Peyer's patch (tissue), 4 donors: ENCODE measurements around the gene STK17B. TPM values are rescaled to one million over a fixed set of nuclear protein-coding genes. Genes with fewer than 3 reads are reported as not detected.

ENCODE experiments used
- DNase-seq, 3 donors: peaks; one replicate each; pipeline ENCODE4 v3.0.0-alpha.2; 2017 to 2019
- H3K27ac ChIP-seq, 4 donors: fragments of 200-600 bp; sonication (generic); one replicate each; pipeline ENCODE4 v1.5.1; 2016 to 2019
- H3K27me3 ChIP-seq, 2 donors: fragments of 200-600 bp; sonication (generic); one replicate each; pipeline ENCODE4 v1.5.1; 2019
- H3K36me3 ChIP-seq, 3 donors: fragments of 200-600 bp; sonication (generic); one replicate each; pipeline ENCODE4 v1.5.1; 2016 to 2019
- H3K4me1 ChIP-seq, 4 donors: fragments of 200-600 bp; sonication (generic); one replicate each; pipeline ENCODE4 v1.5.1; 2016 to 2019
- H3K4me3 ChIP-seq, 4 donors: fragments of 200-600 bp; sonication (generic); 1 replicate in 3 of 4; 2 replicates in 1 of 4; pipeline ENCODE4 v1.5.1; 2016 to 2019; ENCODE audit warnings: mild to moderate bottlenecking in 1 of 4
- H3K9me3 ChIP-seq, 4 donors: fragments of 200-600 bp; sonication (generic); one replicate each; pipeline ENCODE4 v1.5.1; 2016 to 2019; ENCODE audit warnings: mild to moderate bottlenecking in 1 of 4
- CTCF ChIP-seq, 6 experiments: fragments of 450-650 bp in 4 of 6; fragments of 200-600 bp in 2 of 6; sonication (generic) in 1 of 6; IDR thresholded peaks; one replicate each; pipeline ENCODE4 v1.5.1; 2017 to 2019; ENCODE audit warnings: antibody characterized with exemption in 6 of 6, mild to moderate bottlenecking in 3 of 6, moderate library complexity in 1 of 6
- POLR2A ChIP-seq, 2 donors: fragments of 450-650 bp; IDR thresholded peaks; one replicate each; pipeline ENCODE4 v1.5.1; 2017; ENCODE audit warnings: antibody characterized with exemption in 2 of 2, mild to moderate bottlenecking in 2 of 2, moderate library complexity in 2 of 2
- total RNA-seq, 4 donors: library from RNA; depleted of rRNA; stranded (reverse); fragments of >200 nt; gene quantifications; one replicate each; pipeline ENCODE4 v1.1.0, GENCODE V29; 2016

STK17B gene
- total RNA-seq, 4 donors from 2014 or later = 47.3 to 123 (median 56.3) TPM

GRCh38 chr2:196215376-196215775, 44.0 kb upstream of the STK17B start:
- Histone ChIP-seq H3K27me3 (no peaks in the 10 kb centered on the region), H3K4me3 (no peak overlapping the region), H3K4me1 (peaks cover 0 to 7% (median 5%) of the 10 kb centered on the region in 4 donors), H3K9me3 (no peaks in the 10 kb centered on the region), H3K27ac (no peak overlapping the region), H3K36me3 (no peaks in the 10 kb centered on the region)
- no peak for DNase-seq
- no peak for TF ChIP-seq POLR2A (IDR thresholded peaks at IDR 0.05)
- no peak for TF ChIP-seq CTCF (IDR thresholded peaks at IDR 0.05)

- no peak for TF ChIP-seq POLR2A (IDR thresholded peaks at IDR 0.05)
- TF ChIP-seq CTCF (IDR thresholded peaks at IDR 0.05) = no peak
- Histone ChIP-seq H3K36me3 (no peaks in the 10 kb centered on the region), H3K4me3 (no peak overlapping the region), H3K4me1 (peaks cover 0 to 7% (median 0%) of the 10 kb centered on the region in 4 donors), H3K27ac (no peak overlapping the region), H3K9me3 (no peaks in the 10 kb centered on the region), H3K27me3 (no peaks in the 10 kb centered on the region)
- no peak for DNase-seq
Measured at GRCh38 chr2:196214156-196214555, 42.8 kb upstream of the STK17B start.

GRCh38 chr2:196213252-196213980, 42.0 kb upstream of the STK17B start:
- Histone ChIP-seq H3K27ac (no peak overlapping the region), H3K9me3 (no peaks in the 10 kb centered on the region), H3K4me3 (no peak overlapping the region), H3K4me1 (peaks cover 0 to 7% (median 0%) of the 10 kb centered on the region in 4 donors), H3K27me3 (no peaks in the 10 kb centered on the region), H3K36me3 (no peaks in the 10 kb centered on the region)
- no peak for DNase-seq
- TF ChIP-seq CTCF (IDR thresholded peaks at IDR 0.05) = no peak
- TF ChIP-seq POLR2A (IDR thresholded peaks at IDR 0.05) = no peak

GRCh38 chr2:196208915-196209314, 37.5 kb upstream of the STK17B start:
- Histone ChIP-seq H3K9me3 (no peaks in the 10 kb centered on the region), H3K36me3 (no peaks in the 10 kb centered on the region), H3K4me3 (no peak overlapping the region), H3K4me1 (peaks cover 0 to 7% (median 0%) of the 10 kb centered on the region in 4 donors), H3K27ac (no peak overlapping the region), H3K27me3 (no peaks in the 10 kb centered on the region)
- TF ChIP-seq CTCF (IDR thresholded peaks at IDR 0.05) (no peak), POLR2A (IDR thresholded peaks at IDR 0.05) (no peak)
- DNase-seq = no peak

GRCh38 chr2:196206804-196207203, 35.4 kb upstream of the STK17B start:
- TF ChIP-seq CTCF (IDR thresholded peaks at IDR 0.05) (no peak), POLR2A (IDR thresholded peaks at IDR 0.05) (no peak)
- H3K27ac ChIP-seq = no peak overlapping the region
- H3K4me1 ChIP-seq = peaks cover 0 to 4% (median 0%) of the 10 kb centered on the region in 4 donors
- DNase-seq = no peak
- H3K27me3 ChIP-seq = no peaks in the 10 kb centered on the region
- H3K4me3 ChIP-seq = no peak overlapping the region
- no peaks in the 10 kb centered on the region for H3K36me3 ChIP-seq
- no peaks in the 10 kb centered on the region for H3K9me3 ChIP-seq
